Caco-2 (cell line): ENCODE measurements around the gene RRAS. TPM values are rescaled to one million over a fixed set of nuclear protein-coding genes. Genes with fewer than 3 reads are reported as not detected.
A peak's percentile ranks its signal among the peaks of the same experiment; 100 is the strongest.

ENCODE experiments used
- BruUV-seq: library from RNA; stranded (reverse); fragments of 400-500 nt; replicated peaks from 2 replicates; lab custom pipeline; 2021; lab: Mats Ljungman, UMichigan
- CTCF ChIA-PET: fragments of 300-600 bp; sonication (Branson Sonifier 250); formaldehyde crosslinking; loops from one replicate; lab custom pipeline; 2022; ENCODE audit warnings: antibody characterized with exemption; lab: Charles Lee
- POLR2A ChIA-PET: fragments of 300-600 bp; sonication (Branson Sonifier 250); formaldehyde crosslinking; loops from one replicate; lab custom pipeline; 2022; ENCODE audit warnings: antibody characterized with exemption; lab: Charles Lee
- DNase-seq, 2 experiments: peaks; one replicate each; pipeline versions ENCODE4 v3.0.0 to v3.0.0-alpha.2; 2020 to 2022
- H3K27me3 ChIP-seq: replicated peaks from 2 replicates; pipeline ENCODE4 v1.6.0; 2011; ENCODE audit warnings: low read length; ENCODE audit not compliant: control insufficient read depth, insufficient read depth
- H3K36me3 ChIP-seq: 2 replicates; pipeline ENCODE4 v1.5.1; 2011; ENCODE audit warnings: low read length; ENCODE audit not compliant: control insufficient read depth, insufficient read depth
- H3K4me1 ChIP-seq: fragments of 250-450 bp; sonication (Bioruptor Pico); 2 replicates; pipeline ENCODE4 v1.5.1; 2020; ENCODE audit warnings: mild to moderate bottlenecking
- H3K4me3 ChIP-seq: 2 replicates; pipeline ENCODE4 v1.5.1; 2011; ENCODE audit warnings: low read depth, mild to moderate bottlenecking, control low read depth, low read length
- H3K9me3 ChIP-seq: fragments of 250-450 bp; sonication (Bioruptor Pico); 2 replicates; pipeline ENCODE4 v1.5.1; 2020; ENCODE audit warnings: mild to moderate bottlenecking, moderate library complexity
- H3K27ac Mint-ChIP-seq: one replicate; pipeline ENCODE4 v1.8.0; 2022; ENCODE audit warnings: mixed read lengths; ENCODE audit not compliant: unreplicated experiment
- H3K27me3 Mint-ChIP-seq: one replicate; pipeline ENCODE4 v1.8.0; 2022; ENCODE audit warnings: mixed read lengths; ENCODE audit not compliant: insufficient read depth, unreplicated experiment
- H3K36me3 Mint-ChIP-seq: one replicate; pipeline ENCODE4 v1.8.0; 2022; ENCODE audit warnings: mild to moderate bottlenecking, mixed read lengths; ENCODE audit not compliant: insufficient read depth, unreplicated experiment
- H3K4me1 Mint-ChIP-seq: one replicate; pipeline ENCODE4 v1.8.0; 2022; ENCODE audit warnings: low read depth, mixed read lengths; ENCODE audit not compliant: unreplicated experiment
- H3K4me3 Mint-ChIP-seq: one replicate; pipeline ENCODE4 v1.8.0; 2022; ENCODE audit warnings: mild to moderate bottlenecking, moderate library complexity, mixed read lengths; ENCODE audit not compliant: unreplicated experiment
- H3K9me3 Mint-ChIP-seq: one replicate; pipeline ENCODE4 v1.8.0; 2022; ENCODE audit warnings: mixed read lengths; ENCODE audit not compliant: unreplicated experiment
- intact Hi-C: fragments of 100-400 bp; cut with micrococcal nuclease; formaldehyde crosslinking; loops from one replicate; pipeline ENCODE4 v1.10.0; 2022; ENCODE audit not compliant: unreplicated experiment
- total RNA-seq: library from RNA; stranded (reverse); gene quantifications from 2 replicates; pipeline ENCODE4 v1.2.3, GENCODE V29; 2022
- TF ChIP-seq, protein P1 (sequence below), 2 experiments: fragments of 200-600 bp in 1 of 2; IDR thresholded peaks; 1 replicate in 1 of 2; 2 replicates in 1 of 2; pipeline versions ENCODE4 v1.5.1 to v1.8.0; 2011 to 2022; ENCODE audit warnings: antibody characterized with exemption in 1 of 2, control low read depth in 1 of 2, inconsistent platforms in 1 of 2, low read depth in 1 of 2, low read length in 1 of 2, mild to moderate bottlenecking in 1 of 2, moderate library complexity in 1 of 2; ENCODE audit not compliant: insufficient read depth in 1 of 2, severe bottlenecking in 1 of 2, unreplicated experiment in 1 of 2

Gene RRAS
- total RNA-seq, 1 experiment from 2014 or later = 10.6 TPM

- peaks cover 97% of the 10 kb centered on the region for H3K36me3 Mint-ChIP-seq
- CTCF ChIA-PET = interaction anchor here (1.1 kb wide), 1 partner anchor 54 kb away, joined by 3 read pairs; no protein-coding TSS in a partner anchor
Observed at GRCh38 chr19:49686503-49687088, 46.7 kb upstream of the RRAS start.

GRCh38 chr19:49685845-49686332 is 45.9 kb upstream of the RRAS start:
- Mint-ChIP-seq H3K36me3 (peaks cover 97% of the 10 kb centered on the region), H3K9me3 (no peaks in the 10 kb centered on the region), H3K4me3 (no peak overlapping the region), H3K4me1 (peaks cover 13% of the 10 kb centered on the region), H3K27ac (peak overlapping the region; percentile 23), H3K27me3 (no peaks in the 10 kb centered on the region)
- H3K4me1 ChIP-seq = peaks cover 1% of the 10 kb centered on the region
- DNase-seq = no peak
- no peaks in the 10 kb centered on the region for H3K27me3 ChIP-seq
- ChIA-PET POLR2A (no interaction called here), CTCF (no interaction called here)
- peaks cover 5% of the 10 kb centered on the region for H3K36me3 ChIP-seq
- H3K9me3 ChIP-seq = no peaks in the 10 kb centered on the region
- intact Hi-C loops = no loop called here
- TF ChIP-seq, protein P1, sequence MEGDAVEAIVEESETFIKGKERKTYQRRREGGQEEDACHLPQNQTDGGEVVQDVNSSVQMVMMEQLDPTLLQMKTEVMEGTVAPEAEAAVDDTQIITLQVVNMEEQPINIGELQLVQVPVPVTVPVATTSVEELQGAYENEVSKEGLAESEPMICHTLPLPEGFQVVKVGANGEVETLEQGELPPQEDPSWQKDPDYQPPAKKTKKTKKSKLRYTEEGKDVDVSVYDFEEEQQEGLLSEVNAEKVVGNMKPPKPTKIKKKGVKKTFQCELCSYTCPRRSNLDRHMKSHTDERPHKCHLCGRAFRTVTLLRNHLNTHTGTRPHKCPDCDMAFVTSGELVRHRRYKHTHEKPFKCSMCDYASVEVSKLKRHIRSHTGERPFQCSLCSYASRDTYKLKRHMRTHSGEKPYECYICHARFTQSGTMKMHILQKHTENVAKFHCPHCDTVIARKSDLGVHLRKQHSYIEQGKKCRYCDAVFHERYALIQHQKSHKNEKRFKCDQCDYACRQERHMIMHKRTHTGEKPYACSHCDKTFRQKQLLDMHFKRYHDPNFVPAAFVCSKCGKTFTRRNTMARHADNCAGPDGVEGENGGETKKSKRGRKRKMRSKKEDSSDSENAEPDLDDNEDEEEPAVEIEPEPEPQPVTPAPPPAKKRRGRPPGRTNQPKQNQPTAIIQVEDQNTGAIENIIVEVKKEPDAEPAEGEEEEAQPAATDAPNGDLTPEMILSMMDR (IDR thresholded peaks at IDR 0.05; ENCODE audit: insufficient read depth in 1 of 2, low read depth in 1 of 2, low read length in 1 of 2, severe bottlenecking in 1 of 2, unreplicated experiment in 1 of 2) = no peak
- no peak overlapping the region for H3K4me3 ChIP-seq
- BruUV-seq = no TSS peak

More at GRCh38 chr19:49686503-49687088, 46.7 kb upstream of the RRAS start:
- H3K4me1 ChIP-seq = no peaks in the 10 kb centered on the region
- Mint-ChIP-seq H3K27ac (no peak overlapping the region), H3K4me1 (peaks cover 14% of the 10 kb centered on the region), H3K4me3 (no peak overlapping the region), H3K9me3 (no peaks in the 10 kb centered on the region), H3K27me3 (no peaks in the 10 kb centered on the region)
- no peaks in the 10 kb centered on the region for H3K27me3 ChIP-seq
- DNase-seq = no peak
- H3K9me3 ChIP-seq = no peaks in the 10 kb centered on the region
- BruUV-seq = no TSS peak
- POLR2A ChIA-PET = interaction anchor here (0.6 kb wide), 1 partner anchor 658 kb away, joined by 3 read pairs; no protein-coding TSS in a partner anchor
- no peak overlapping the region for H3K4me3 ChIP-seq
- intact Hi-C loops = no loop called here
- H3K36me3 ChIP-seq = peaks cover 5% of the 10 kb centered on the region
- TF ChIP-seq, protein P1 (IDR thresholded peaks at IDR 0.05; ENCODE audit: insufficient read depth in 1 of 2, low read depth in 1 of 2, low read length in 1 of 2, severe bottlenecking in 1 of 2, unreplicated experiment in 1 of 2) = no peak

DNA sequence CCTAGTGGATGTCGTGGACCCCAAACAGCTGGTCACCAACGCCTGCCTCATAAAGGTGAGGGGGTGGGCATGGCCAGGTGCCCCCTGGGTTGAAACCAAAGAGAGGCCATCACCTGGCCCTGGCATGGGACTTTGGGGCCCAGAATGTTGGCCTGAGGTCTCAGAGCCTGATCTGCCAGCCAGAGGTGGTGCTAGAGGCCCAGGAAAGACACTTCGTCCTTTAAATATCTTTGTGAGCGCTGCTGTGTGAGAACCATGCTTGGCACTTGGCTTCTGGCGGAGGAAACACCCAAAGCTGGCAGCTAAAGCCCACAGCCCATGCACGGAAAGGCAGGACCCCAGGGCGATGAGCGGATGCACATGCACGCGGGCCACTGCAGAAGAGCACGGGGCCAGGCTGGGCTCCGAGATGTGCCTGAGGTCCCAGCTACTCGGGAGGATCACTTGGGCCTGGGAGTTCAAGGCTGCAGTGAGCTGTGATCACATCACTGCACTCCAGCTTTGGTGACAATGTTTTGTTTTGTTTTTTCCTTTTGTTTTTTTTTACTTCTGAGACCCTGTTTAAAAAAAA is 45.1 kb upstream of the RRAS start:
- intact Hi-C loops = no loop called here
- peaks cover 5% of the 10 kb centered on the region for H3K36me3 ChIP-seq

More for the DNA sequence above, 45.1 kb upstream of the RRAS start:
- no peak overlapping the region for H3K4me3 ChIP-seq
- Mint-ChIP-seq H3K36me3 (peaks cover 97% of the 10 kb centered on the region), H3K9me3 (no peaks in the 10 kb centered on the region), H3K27me3 (no peaks in the 10 kb centered on the region), H3K27ac (peak overlapping the region; percentile 23), H3K4me3 (no peak overlapping the region), H3K4me1 (peaks cover 9% of the 10 kb centered on the region)
- TF ChIP-seq, protein P1 (IDR thresholded peaks at IDR 0.05; ENCODE audit: insufficient read depth in 1 of 2, low read depth in 1 of 2, low read length in 1 of 2, severe bottlenecking in 1 of 2, unreplicated experiment in 1 of 2) = no peak
- no peaks in the 10 kb centered on the region for H3K9me3 ChIP-seq
- ChIA-PET CTCF (no interaction called here), POLR2A (interaction anchor here (0.6 kb wide), 2 partner anchors 20 to 82 kb away, joined by 5 to 10 read pairs; partner anchors contain the start of gene AP2A1)
- no peak for DNase-seq
- no TSS peak for BruUV-seq
- H3K27me3 ChIP-seq = no peaks in the 10 kb centered on the region
- H3K4me1 ChIP-seq = peaks cover 10% of the 10 kb centered on the region
